Testis (tissue), 2 donors: ENCODE results near the gene ALPK1.

Source experiments
- CTCF ChIP-seq, 3 experiments: fragments of 450-650 bp in 2 of 3; fragments of 200-600 bp in 1 of 3; sonication (generic) in 1 of 3; IDR thresholded peaks; one replicate each; pipeline ENCODE4 v1.5.1; 2016 to 2019; ENCODE audit warnings: antibody characterized with exemption in 3 of 3, mild to moderate bottlenecking in 2 of 3, moderate library complexity in 1 of 3
- POLR2A ChIP-seq: fragments of 450-650 bp; IDR thresholded peaks from one replicate; pipeline ENCODE4 v1.6.1; 2017; ENCODE audit warnings: antibody characterized with exemption, mild to moderate bottlenecking, moderate library complexity

GRCh38 chr4:112411781-112412550 lies 114.8 kb downstream of the ALPK1 start:
- TF ChIP-seq CTCF (IDR thresholded peaks at IDR 0.05) (no peak), POLR2A (no peak)
